Naive thymus-derived CD8-positive, alpha-beta T cell (primary cell): ENCODE results near the gene MTX2. TPM values are rescaled to one million over a fixed set of nuclear protein-coding genes. Genes with fewer than 3 reads are reported as not detected.

Experiments used
- ATAC-seq, 2 donors: fragments of 150-1000 bp; cut with Tn5 transposase in 1 of 2; sonication (Bioruptor Pico), chemical (Tn5 transposase) in 1 of 2; 1 replicate in 1 of 2; 2 replicates in 1 of 2; pipeline ENCODE4 v1.10.0; 2021; ENCODE audit warnings: mild to moderate bottlenecking in 2 of 2, moderate library complexity in 2 of 2
- POLR2A ChIA-PET: fragments of 350-600 bp; sonication (Branson Sonifier 250); formaldehyde crosslinking; loops from one replicate; lab custom pipeline; 2021; ENCODE audit warnings: antibody characterized with exemption; lab: Charles Lee
- DNase-seq, 10 donors: peaks; one replicate each; pipeline versions ENCODE4 v3.0.0 to v3.0.0-alpha.2; 2020 to 2022
- H3K27ac Mint-ChIP-seq, 10 donors: one replicate each; pipeline ENCODE4 v1.8.0; 2020 to 2022; ENCODE audit warnings: mild to moderate bottlenecking in 10 of 10, mixed read lengths in 10 of 10, moderate library complexity in 4 of 10, inconsistent platforms in 1 of 10
- H3K27me3 Mint-ChIP-seq, 5 donors: one replicate each; pipeline ENCODE4 v1.8.0; 2021 to 2022; ENCODE audit warnings: mixed read lengths in 5 of 5
- H3K36me3 Mint-ChIP-seq, 3 donors: one replicate each; pipeline ENCODE4 v1.8.0; 2020 to 2022; ENCODE audit warnings: mixed read lengths in 3 of 3, mild to moderate bottlenecking in 2 of 3, inconsistent platforms in 1 of 3
- H3K4me1 Mint-ChIP-seq, 4 donors: one replicate each; pipeline ENCODE4 v1.8.0; 2021 to 2022; ENCODE audit warnings: mixed read lengths in 4 of 4
- H3K4me3 Mint-ChIP-seq, 10 donors: one replicate each; pipeline ENCODE4 v1.8.0; 2020 to 2022; ENCODE audit warnings: mild to moderate bottlenecking in 10 of 10, mixed read lengths in 10 of 10, moderate library complexity in 6 of 10, inconsistent platforms in 1 of 10
- H3K9me3 Mint-ChIP-seq, 9 donors: one replicate each; pipeline ENCODE4 v1.8.0; 2020 to 2022; ENCODE audit warnings: mixed read lengths in 9 of 9, mild to moderate bottlenecking in 3 of 9, inconsistent platforms in 1 of 9, moderate library complexity in 1 of 9
- polyA plus RNA-seq, 3 donors: library from polyadenylated mRNA; unstranded; fragments of 300-500 nt; fragmentation: Illumina TruSeq; gene quantifications; one replicate each; pipeline ENCODE4 v1.2.3, GENCODE V29; 2021
- total RNA-seq, 8 experiments: library from RNA in 2 of 8; stranded (reverse) in 2 of 8; gene quantifications; one replicate each; pipeline ENCODE4 v1.2.3 and lab custom pipeline; 2021 to 2026

MTX2 gene
- total and polyA plus RNA-seq, 5 experiments from 2014 or later, result 8.3 to 20.0 (median 16.5) TPM

- ATAC-seq (peak; percentile 27 to 28), DNase-seq (no peak)
- POLR2A ChIA-PET, result interaction anchor here (0.6 kb wide), 1 partner anchor 21 kb away, joined by 3 read pairs; no protein-coding TSS in a partner anchor
- no peaks in the 10 kb centered on the region for H3K9me3 Mint-ChIP-seq
- peaks cover 8 to 44% (median 32%) of the 10 kb centered on the region in 4 donors for H3K4me1 Mint-ChIP-seq
- peaks cover 0 to 4% (median 1%) of the 10 kb centered on the region in 3 donors for H3K36me3 Mint-ChIP-seq
- peaks cover 0 to 7% (median 3%) of the 10 kb centered on the region in 5 donors for H3K27me3 Mint-ChIP-seq
- H3K4me3 Mint-ChIP-seq, result peak overlapping the region; percentile 94 to 98 (median 98)
- peak overlapping the region in 9 of 10 donors; percentile 88 to 96 (median 93) for H3K27ac Mint-ChIP-seq
Observed at GRCh38 chr2:176268976-176269318, 295 bp upstream of the MTX2 start.

GRCh38 chr2:176270100-176270750 lies 983 bp downstream of the MTX2 start:
- Mint-ChIP-seq H3K4me1 (peaks cover 13 to 53% (median 36%) of the 10 kb centered on the region in 4 donors), H3K27me3 (no peaks in the 10 kb centered on the region), H3K27ac (peak overlapping the region in 9 of 10 donors; percentile 83 to 96 (median 92)), H3K36me3 (peaks cover 0 to 11% (median 4%) of the 10 kb centered on the region in 3 donors), H3K9me3 (no peaks in the 10 kb centered on the region), H3K4me3 (peak overlapping the region; percentile 94 to 98 (median 98))
- ATAC-seq, result no peak
- POLR2A ChIA-PET, result no interaction called here
- DNase-seq, result no peak

GRCh38 chr2:176272870-176273459 lies 3.7 kb downstream of the MTX2 start:
- ATAC-seq, result no peak
- Mint-ChIP-seq H3K36me3 (peaks cover 0 to 11% (median 6%) of the 10 kb centered on the region in 3 donors), H3K27ac (peak overlapping the region in 1 of 10 donors; percentile 22), H3K27me3 (no peaks in the 10 kb centered on the region), H3K4me3 (no peak overlapping the region), H3K4me1 (peaks cover 15 to 53% (median 41%) of the 10 kb centered on the region in 4 donors), H3K9me3 (no peaks in the 10 kb centered on the region)
- no peak for DNase-seq
- POLR2A ChIA-PET, result no interaction called here

- no peak for DNase-seq
- peaks cover 0 to 10% (median 2%) of the 10 kb centered on the region in 3 donors for H3K36me3 Mint-ChIP-seq
- no peaks in the 10 kb centered on the region for H3K27me3 Mint-ChIP-seq
- H3K27ac Mint-ChIP-seq, result no peak overlapping the region
- no peak for ATAC-seq
- no peak overlapping the region for H3K4me3 Mint-ChIP-seq
- POLR2A ChIA-PET, result no interaction called here
- peaks cover 29 to 48% (median 42%) of the 10 kb centered on the region in 4 donors for H3K4me1 Mint-ChIP-seq
- H3K9me3 Mint-ChIP-seq, result no peaks in the 10 kb centered on the region
Observed at GRCh38 chr2:176278927-176279326, 9.7 kb downstream of the MTX2 start.

- H3K27ac Mint-ChIP-seq, result no peak overlapping the region
- H3K4me1 Mint-ChIP-seq, result peaks cover 27 to 48% (median 45%) of the 10 kb centered on the region in 4 donors
- ATAC-seq (no peak), DNase-seq (no peak)
- no peak overlapping the region for H3K4me3 Mint-ChIP-seq
- no peaks in the 10 kb centered on the region for H3K9me3 Mint-ChIP-seq
- peaks cover 0 to 2% (median 0%) of the 10 kb centered on the region in 3 donors for H3K36me3 Mint-ChIP-seq
- POLR2A ChIA-PET, result no interaction called here
- no peaks in the 10 kb centered on the region for H3K27me3 Mint-ChIP-seq
Observed at GRCh38 chr2:176280156-176280555, 10.9 kb downstream of the MTX2 start.

- DNase-seq, result peak in 1 of 10 donors; percentile 4
- H3K27me3 Mint-ChIP-seq, result no peaks in the 10 kb centered on the region
- no peak overlapping the region for H3K4me3 Mint-ChIP-seq
- H3K27ac Mint-ChIP-seq, result peak overlapping the region in 3 of 10 donors; percentile 20 to 41 (median 29)
- ATAC-seq, result no peak
- peaks cover 0 to 6% (median 3%) of the 10 kb centered on the region in 3 donors for H3K36me3 Mint-ChIP-seq
- H3K9me3 Mint-ChIP-seq, result no peaks in the 10 kb centered on the region
- POLR2A ChIA-PET, result no interaction called here
- peaks cover 31 to 56% (median 50%) of the 10 kb centered on the region in 4 donors for H3K4me1 Mint-ChIP-seq
Observed at GRCh38 chr2:176280867-176281658, 11.8 kb downstream of the MTX2 start.

- peak overlapping the region in 1 of 10 donors; percentile 49 for H3K27ac Mint-ChIP-seq
- peak overlapping the region in 5 of 10 donors; percentile 0 to 34 (median 8) for H3K4me3 Mint-ChIP-seq
Observed at GRCh38 chr2:176283291-176284068, 14.2 kb downstream of the MTX2 start.

GRCh38 chr2:176284461-176285049 lies 15.3 kb downstream of the MTX2 start:
- no peak overlapping the region for H3K4me3 Mint-ChIP-seq
- H3K27ac Mint-ChIP-seq, result peak overlapping the region in 1 of 10 donors; percentile 46
- POLR2A ChIA-PET, result no interaction called here
- ATAC-seq (peak in 1 of 2 donors; percentile 38), DNase-seq (peak in 1 of 10 donors; percentile 9)
- no peaks in the 10 kb centered on the region for H3K27me3 Mint-ChIP-seq
- H3K4me1 Mint-ChIP-seq, result peaks cover 41 to 78% (median 59%) of the 10 kb centered on the region in 4 donors
- H3K36me3 Mint-ChIP-seq, result peaks cover 0 to 12% (median 12%) of the 10 kb centered on the region in 3 donors
- no peaks in the 10 kb centered on the region for H3K9me3 Mint-ChIP-seq

More at GRCh38 chr2:176283291-176284068, 14.2 kb downstream of the MTX2 start:
- Mint-ChIP-seq H3K27me3 (no peaks in the 10 kb centered on the region), H3K4me1 (peaks cover 40 to 76% (median 59%) of the 10 kb centered on the region in 4 donors), H3K36me3 (peaks cover 0 to 12% (median 12%) of the 10 kb centered on the region in 3 donors), H3K9me3 (no peaks in the 10 kb centered on the region)
- ATAC-seq (no peak), DNase-seq (no peak)
- POLR2A ChIA-PET, result no interaction called here

- POLR2A ChIA-PET, result no interaction called here
- no peak for ATAC-seq
- DNase-seq, result no peak
- Mint-ChIP-seq H3K27me3 (no peaks in the 10 kb centered on the region), H3K27ac (no peak overlapping the region), H3K4me3 (no peak overlapping the region), H3K9me3 (no peaks in the 10 kb centered on the region), H3K36me3 (peaks cover 0 to 12% (median 12%) of the 10 kb centered on the region in 3 donors), H3K4me1 (peaks cover 44 to 79% (median 61%) of the 10 kb centered on the region in 4 donors)
Observed at GRCh38 chr2:176285321-176285720, 16.1 kb downstream of the MTX2 start.

GRCh38 chr2:176291335-176291734 lies 22.1 kb downstream of the MTX2 start:
- Mint-ChIP-seq H3K27me3 (no peaks in the 10 kb centered on the region), H3K36me3 (peaks cover 0 to 10% (median 9%) of the 10 kb centered on the region in 3 donors), H3K4me3 (peak overlapping the region in 6 of 10 donors; percentile 3 to 61 (median 16)), H3K4me1 (peaks cover 26 to 60% (median 39%) of the 10 kb centered on the region in 4 donors), H3K9me3 (no peaks in the 10 kb centered on the region), H3K27ac (peak overlapping the region in 4 of 10 donors; percentile 7 to 55 (median 26))
- no peak for DNase-seq
- POLR2A ChIA-PET, result no interaction called here
- ATAC-seq, result no peak

GRCh38 chr2:176291809-176292283 lies 22.6 kb downstream of the MTX2 start:
- POLR2A ChIA-PET, result no interaction called here

More at GRCh38 chr2:176291809-176292283, 22.6 kb downstream of the MTX2 start:
- Mint-ChIP-seq H3K4me1 (peaks cover 24 to 55% (median 37%) of the 10 kb centered on the region in 4 donors), H3K27ac (peak overlapping the region in 3 of 10 donors; percentile 18 to 55 (median 34)), H3K36me3 (peaks cover 0 to 9% (median 8%) of the 10 kb centered on the region in 3 donors), H3K4me3 (peak overlapping the region in 5 of 10 donors; percentile 3 to 25 (median 14)), H3K9me3 (no peaks in the 10 kb centered on the region), H3K27me3 (no peaks in the 10 kb centered on the region)
- DNase-seq, result peak in 2 of 10 donors; percentile 5 to 12
- peak in 1 of 2 donors; percentile 51 for ATAC-seq
